Measurements from ENCODE around the gene GINS2.

GINS2 gene

DNA sequence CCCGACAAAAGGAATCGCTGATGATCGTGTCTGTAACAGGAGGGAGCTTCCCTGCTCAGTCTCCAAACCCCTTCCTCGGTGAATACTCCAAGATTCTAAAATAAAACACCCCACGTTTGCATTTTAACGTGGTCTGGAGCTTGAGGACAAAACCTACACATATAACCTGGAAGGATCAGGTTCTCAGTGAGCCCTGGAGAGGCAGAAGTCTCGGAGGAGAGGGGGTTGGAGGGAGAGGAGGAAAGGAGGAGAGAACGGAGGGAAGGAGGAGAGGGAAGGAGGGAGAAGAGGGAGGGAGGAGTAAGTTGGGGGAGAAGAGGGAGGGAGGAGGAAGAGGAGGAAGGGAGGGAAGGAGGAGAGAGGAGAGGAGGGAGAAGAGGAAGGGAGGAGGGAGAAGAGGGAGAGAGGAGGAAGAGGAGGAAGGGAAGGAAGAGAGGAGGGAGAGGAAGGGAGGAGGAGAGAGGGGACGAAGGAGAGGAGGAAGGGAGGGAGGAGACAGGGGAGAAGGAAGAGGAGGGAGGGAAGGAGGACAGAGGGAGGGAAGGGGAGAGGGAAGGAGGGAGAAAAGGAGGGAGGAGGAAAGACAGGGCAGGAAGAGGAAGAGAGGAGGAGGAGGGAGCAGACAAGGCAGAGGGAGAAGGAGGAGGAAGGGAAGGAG lies 27.4 kb upstream of the GINS2 start:
- DNase-seq (ENCODE audit: low read depth in 2 of 2) = no peak

DNA sequence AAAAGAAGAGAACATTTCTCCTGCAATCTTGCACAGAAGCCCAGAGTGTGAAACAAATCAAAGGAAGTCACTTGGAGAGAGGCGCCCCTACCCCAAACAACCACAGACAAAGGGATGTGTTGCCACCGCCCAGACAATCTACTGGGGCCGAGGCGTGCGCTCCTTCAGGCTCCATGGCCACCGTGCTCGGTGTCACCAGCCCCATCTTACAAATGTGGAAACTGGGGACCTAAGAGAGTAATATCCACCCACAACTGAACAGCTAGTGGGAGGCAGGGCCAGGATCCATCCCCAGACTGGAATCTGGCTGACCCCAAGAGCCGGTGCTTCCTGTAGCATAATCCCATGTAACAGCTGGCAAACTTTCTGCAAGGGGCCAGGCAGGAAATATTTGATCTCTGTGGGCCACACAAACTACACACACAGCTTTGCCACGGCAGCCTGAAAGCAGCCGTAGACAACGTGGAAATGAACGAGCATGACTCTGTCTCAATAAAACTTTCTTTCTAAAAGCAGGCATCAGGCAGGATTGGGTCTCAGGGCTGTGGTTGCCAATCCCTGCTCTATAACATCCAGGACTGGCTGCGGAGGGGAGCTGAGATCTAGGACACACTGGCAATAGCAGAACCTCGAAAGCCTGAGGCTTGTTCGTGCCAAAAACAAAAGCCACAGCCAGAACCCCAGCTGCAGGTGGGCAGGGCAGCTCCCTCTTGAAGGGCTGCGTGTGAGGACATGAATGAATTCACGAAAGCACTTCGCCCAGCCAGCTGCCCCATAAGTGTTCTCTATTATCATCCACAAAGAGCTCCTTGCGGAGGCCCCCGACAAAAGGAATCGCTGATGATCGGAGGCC lies 26.6 kb upstream of the GINS2 start:
- DNase-seq (ENCODE audit: low read depth in 2 of 2) = no peak

DNA sequence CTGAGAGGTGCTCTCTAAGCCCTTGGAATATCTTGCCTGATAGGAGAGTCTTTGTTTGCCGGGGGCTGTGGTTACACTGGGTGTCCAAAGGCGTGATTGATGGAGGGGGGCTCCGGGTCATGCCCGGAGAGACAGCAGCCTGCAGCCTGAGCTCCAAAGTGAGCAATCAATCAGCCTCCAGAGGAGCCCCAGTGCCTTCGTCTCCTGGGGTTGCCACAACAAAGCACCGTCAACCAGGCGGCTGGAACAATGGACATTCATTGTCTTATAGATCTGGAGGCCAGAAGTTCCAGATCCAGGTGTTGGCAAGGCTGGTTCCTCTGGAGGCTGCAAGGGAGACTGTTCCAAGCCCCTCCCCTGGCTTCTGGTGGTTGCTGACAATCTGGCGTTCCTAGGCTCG lies 24.0 kb upstream of the GINS2 start:
- DNase-seq (ENCODE audit: low read depth in 2 of 2) = no peak

DNA sequence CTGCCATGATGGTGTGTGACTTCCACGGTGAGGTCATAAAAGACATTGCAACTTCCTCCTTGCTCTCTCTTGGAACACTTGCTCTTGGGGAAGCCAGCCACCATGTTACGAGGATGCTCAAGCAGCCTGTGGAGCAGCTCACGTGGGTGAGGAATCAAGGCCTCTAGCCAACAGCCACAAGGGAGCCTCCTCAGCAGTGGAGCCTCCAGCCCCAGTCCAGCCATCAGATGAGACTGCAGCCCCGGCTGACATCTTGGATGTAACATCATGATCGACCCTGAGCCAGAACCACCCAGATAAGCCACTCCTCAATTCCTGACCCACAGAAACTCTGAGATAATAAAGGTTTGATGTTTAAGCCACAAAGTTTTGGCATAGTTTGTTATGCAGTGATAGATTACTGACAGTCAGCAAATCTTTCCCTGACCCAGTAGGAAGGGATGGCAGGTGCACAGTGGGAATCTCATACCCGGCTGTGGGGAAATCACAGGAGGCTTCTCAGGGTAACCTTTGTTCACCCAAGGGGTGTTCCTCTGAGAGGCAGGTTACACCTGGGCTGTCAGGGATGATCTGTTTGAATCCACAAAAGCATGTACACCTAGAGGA lies 23.3 kb upstream of the GINS2 start:
- DNase-seq (ENCODE audit: low read depth in 2 of 2) = no peak

DNA sequence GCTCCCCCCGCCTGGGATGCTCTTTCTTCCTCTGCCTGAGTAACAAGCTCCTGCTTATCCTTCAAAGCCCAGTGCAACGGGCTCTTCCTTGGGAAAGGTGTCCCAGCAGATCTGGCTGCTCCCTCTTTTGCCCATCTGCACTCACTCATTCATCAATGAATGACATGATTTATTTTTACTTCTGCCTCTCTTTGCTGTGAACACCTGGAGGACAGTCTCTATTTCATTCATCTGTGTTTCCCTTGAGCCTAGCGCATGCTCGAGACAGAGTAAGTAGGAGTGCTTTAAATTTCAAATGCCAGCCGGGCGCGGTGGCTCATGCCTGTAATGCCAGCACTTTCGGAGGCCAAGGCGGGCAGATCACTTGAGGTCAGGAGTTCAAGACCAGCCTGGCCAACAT lies 22.0 kb upstream of the GINS2 start:
- no peak for DNase-seq (ENCODE audit: low read depth in 2 of 2)

DNA sequence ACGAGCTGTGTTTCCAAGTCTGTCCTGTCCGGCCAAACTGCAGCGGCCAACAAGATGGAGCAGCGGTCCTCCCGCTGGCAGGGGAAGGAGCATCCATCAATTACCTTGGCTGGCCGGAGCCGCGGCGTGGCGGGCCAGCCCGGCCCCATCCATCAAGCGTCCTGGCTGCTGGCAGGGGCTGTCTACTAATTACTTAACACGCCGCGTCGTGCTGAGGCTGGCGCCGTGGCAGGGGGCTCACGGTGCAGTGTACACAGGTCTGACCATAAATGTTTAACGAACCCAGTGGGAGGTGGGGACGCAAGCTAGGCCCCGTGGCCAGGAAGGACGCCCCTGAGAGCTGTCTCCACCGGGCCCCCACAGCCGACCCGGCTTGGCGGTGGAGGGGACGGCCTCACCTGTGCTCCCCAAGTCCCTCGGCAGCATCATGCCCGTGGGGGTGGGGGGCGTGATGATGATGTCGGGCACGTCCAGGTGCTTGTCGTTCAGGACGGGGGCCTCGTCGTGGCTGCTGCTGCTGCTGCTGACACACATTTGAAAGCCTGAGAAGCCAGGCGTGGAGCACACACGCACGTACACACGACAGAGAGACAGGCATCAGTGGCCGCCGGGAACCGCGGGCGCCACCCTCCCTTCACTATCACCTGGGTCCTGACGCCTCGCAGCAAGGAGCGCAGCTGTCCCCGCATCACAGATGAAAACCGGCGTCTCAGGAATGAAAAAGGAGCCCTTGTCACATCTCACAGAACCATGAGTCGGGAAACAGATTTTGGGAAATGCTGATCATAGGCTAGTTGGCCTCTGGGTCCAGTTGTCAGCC lies 21.2 kb upstream of the GINS2 start:
- no peak for DNase-seq (ENCODE audit: low read depth in 2 of 2)

DNA sequence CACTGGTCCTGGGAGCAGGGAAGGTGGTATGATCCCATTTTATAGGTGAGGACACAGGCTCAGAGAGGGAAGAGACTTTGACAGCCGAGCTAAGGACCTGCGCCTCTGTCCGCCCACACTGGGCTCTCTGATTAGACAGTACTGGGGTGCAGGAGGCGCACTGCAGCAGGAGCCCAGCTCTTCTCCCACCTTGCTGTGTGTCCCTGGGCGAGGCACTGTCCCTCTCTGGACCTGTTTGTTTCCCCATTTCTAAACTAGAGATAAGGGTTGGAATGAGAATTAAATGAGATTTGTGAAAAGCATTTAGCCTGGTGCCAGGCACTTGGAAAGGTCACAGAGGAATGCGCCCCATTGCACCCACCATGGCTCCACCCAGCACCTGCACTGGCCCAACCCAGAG lies 19.6 kb upstream of the GINS2 start:
- DNase-seq (ENCODE audit: low read depth in 2 of 2) = no peak

DNA sequence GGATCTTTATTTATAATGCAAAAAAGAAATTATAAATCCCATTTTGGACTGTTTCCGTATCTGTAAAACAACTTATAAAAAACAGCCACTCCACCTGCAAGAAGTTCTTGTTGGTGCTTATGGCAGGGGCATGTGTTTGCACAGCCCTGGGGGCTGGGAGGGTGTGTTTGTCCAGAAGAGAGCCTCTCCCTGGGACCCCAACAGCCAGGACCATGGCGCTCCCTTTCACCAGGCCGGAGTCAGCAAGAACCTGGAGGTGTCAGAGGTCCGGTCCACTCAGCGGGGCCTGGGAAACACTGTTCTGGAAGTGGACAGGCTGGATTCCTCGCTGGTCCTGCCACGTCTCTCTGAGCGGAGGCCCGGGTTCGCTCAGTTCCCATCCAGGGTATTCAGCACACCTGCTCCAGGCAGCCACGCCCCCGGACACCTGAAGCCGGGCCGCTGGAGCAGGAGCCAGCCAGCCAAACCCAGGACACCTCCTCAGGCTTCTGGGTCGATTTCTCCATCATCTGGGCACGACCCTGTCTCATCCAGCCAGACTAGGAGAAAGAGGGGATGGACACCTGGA lies 18.9 kb upstream of the GINS2 start:
- DNase-seq (ENCODE audit: low read depth in 2 of 2) = no peak

DNA sequence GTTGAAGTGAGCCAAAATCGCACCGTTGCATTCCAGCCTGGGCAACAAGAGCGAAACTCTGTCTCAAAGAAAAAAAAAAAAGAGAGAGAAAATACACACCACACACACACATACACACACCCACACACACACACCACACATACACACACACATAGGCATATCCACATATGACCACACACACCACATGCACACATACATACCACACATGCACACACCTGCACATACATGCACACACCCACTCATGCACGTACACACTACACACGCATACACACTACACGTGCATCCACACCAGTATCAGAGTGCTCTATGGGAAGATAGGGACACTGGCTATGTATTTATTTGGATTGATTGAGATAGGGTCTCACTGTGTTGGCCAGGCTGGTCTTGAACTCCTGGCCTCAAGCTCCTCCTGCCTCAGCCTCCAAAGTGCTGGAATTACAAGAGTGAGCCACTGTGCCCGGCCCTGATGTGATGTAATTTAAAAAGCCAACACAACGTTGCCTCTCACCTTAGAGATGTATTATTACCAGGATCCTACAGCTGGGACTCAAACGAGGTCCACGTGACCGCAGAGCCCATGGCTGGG lies 17.8 kb upstream of the GINS2 start:
- DNase-seq (ENCODE audit: low read depth in 2 of 2) = no peak

DNA sequence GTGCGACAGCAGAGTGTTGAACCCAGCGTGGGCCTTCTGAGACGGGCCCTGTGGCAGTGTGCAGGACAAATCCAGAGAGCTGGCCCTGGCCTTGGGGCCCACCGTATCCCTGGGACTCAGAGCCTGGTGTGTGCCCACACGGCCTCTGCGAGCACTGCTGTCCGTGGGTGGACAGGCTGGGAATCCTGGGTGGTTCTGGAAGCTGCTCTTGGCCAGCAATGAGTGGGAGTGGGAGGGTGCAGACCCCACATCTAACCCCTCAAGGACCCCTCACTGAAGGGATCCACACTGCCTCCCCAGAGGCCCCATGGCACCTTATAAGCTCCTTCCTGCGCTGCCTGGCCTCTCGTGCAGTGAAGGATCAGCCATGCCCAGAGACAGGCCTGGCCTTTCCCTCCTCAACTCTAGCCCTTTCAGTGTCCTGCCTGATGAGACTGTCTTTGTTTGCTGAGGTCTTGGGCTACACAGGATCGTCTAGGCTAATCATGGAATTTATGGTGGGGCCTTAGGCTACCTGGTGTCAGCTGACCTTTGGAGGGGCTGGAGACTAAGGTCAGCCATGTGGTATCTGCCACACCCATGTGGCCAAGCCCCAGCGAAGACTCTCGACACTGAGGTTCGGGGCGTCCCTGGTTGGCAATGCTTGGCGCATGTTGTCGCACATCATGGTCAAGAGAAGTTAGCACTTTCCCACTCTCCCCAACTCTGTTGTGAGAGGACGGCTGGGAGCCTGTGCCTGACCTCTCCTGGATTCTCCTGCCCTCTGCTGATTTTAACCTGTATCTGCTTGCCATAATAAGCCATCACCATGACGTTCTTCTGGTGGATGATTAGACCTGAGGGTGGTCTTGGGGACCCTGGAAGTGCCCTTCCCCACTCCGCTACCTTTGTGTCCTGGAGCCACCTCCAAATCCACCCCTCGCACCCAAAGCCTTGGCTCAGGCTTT lies 16.4 kb upstream of the GINS2 start:
- DNase-seq (ENCODE audit: low read depth in 2 of 2) = no peak

DNA sequence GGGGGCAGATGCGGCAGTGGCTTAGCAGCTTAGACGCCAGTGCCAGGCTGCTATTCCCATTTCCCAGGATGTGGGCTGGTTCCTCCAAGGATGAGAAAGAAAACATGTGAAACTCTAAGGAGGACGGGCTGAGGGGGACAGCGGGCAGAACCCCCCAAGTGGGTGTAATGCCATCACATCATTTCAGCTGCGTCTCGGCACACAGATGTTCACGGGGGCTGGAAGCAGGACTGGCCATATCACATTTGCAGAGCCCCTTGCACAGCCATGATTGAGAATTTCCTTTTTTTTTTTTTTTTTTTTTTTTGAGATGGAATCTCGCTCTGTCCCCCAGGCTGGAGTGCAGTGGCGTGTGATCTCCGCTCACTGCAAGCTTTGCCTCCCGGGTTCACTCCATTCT lies 15.3 kb upstream of the GINS2 start:
- DNase-seq (ENCODE audit: low read depth in 2 of 2) = no peak

DNA sequence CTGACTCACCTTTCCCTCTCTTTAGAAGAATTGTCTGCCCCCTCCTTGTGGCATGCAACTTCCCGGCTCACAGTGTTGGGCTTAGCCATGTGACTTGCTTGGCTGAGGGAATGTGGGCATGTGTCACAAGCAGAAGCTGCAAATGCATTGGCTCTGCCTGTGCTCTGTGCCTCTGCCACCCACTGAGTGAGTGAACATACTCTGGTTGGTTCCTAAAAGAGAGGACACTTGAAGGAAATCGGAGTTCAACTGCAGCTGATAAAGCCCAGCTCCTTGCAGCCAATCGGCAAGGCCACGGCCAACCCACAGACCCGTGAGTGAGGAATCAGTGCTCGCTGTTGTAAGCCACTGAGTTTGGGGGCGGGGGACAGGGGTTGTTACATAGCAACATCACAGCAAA lies 10.9 kb upstream of the GINS2 start:
- DNase-seq (ENCODE audit: low read depth in 2 of 2) = no peak

DNA sequence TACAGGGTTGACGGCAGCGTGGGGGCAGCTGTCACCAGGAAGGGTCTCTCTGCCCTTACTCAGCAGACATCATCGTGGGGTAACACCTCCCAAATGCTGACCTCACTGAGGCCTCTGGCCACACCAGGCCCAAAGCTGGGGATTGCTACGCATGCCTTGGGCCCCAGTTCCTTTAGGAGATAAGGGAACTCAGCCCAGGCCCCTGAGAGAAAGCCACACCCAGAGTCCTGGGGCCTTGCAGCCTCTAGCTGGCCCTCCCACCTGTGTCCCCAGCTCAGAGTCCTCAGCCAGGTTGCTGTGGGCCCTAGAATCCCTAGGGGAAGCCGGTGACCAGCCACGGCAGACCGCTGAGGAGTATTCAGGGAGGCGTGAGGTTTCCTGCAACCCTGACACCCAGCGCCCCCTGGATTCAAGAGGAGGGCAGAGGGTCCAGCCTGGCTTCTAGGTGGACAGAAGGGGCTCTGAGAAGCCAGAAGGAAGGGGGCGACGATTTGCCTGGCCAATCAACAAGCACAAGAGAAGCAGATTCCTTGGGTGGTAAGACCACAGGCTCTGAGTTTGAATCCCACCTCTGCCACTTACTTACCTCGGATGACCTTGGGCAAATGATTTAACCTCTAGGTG lies 10.3 kb upstream of the GINS2 start:
- no peak for DNase-seq (ENCODE audit: low read depth in 2 of 2)

DNA sequence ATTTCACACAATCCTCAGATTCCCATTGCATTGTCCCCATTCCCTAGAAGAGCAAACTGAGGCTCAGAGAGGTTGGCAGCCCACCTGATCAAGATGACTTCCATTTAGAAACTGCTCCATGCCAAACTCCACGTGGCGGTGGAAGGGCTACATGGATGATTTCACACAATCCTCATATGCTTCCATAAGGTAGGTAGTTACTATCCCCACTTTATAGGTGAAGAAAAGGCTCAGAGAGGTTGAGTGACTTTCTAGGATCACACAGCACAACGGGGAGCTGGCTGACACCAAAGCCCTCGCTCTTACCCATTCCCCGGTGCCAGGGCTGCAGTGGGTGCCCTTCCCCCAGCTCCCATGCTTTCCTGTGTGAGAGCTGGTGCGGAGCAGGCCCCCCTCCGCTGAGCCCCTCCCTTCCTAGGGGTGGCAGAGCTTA lies 9.7 kb upstream of the GINS2 start:
- no peak for DNase-seq (ENCODE audit: low read depth in 2 of 2)

DNA sequence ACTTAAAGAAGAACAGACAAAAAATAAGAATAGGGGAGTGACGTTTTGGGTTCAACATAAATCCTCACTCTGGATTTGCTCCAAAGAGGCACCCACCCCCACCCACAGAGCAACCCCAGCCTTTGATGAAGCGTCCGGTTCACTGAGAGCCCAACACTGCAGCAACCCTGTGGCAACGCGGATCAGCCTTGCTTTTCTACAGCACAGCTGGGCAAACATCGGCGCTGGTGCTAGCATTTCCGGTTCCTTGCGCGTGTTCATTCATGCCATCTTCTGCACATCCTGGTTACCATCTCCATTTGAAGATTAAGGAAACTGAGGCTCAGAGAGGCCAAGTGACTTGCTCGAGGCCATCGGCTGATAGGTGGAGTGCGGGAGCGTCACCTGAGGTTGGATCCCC lies 8.7 kb upstream of the GINS2 start:
- no peak for DNase-seq (ENCODE audit: low read depth in 2 of 2)

DNA sequence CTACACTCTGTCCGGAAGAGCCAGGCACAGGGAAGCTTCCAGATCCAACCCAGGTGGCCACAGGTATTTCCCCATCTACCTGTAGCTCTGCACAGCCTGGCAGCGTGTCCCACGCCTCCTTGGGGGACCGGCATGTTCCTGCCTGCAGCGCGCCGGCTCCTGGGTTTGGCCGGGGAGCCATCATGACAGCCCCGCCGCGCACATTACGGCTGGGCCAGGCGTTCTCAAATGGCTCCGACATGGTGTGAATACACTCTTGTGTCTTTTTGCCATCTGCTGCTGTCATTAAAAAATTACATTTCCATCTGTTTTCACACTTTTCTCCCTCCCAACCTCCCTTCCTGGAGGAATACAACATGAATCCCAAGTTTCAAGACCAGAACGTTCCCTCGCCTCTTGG lies 8.0 kb upstream of the GINS2 start:
- DNase-seq (ENCODE audit: low read depth in 2 of 2) = no peak

DNA sequence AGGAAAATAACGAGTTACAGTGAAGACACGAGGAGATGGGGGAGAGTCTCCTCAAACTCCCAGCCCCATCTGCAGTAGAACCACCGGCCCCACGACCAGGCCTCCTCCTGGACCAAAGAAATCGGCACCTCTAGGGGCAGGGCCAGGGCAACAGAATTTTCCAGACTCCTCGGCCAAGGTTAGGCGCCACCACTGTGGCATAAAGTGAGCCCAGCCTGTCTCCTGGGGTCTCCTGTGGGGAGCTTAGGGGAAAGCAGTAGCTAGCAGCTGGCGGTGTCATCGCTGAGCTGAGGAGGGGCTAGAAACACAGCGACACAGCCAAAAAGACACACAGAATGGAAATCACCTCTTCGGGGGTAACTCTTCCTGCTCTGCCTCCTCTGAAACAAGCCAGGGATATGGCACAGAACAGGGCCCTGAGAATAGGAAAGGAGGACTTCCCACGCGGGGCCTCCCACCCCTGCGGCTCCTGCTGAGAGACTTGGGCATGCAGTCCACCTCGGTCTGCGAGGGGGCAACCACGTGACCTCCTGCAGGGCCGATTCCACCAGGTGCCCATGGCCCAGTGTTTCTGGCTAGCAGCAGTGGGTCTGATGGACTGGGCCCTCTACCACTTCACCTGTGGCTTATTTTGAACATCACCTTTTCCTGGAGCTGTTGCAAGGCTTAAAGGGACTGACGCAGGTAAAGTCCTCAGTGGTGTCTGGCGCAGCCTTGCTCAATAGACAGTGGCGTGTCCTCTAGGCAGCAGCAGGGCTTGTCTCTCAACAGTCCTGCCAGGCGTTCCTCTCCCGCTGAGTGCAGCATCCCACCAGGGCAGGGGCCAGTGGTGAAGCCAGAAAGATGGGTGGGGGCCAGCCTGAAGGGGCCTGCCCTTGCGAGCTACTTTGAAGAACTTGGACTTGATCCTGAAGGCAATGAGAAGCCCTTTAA lies 6.7 kb upstream of the GINS2 start:
- DNase-seq (ENCODE audit: low read depth in 2 of 2) = no peak

DNA sequence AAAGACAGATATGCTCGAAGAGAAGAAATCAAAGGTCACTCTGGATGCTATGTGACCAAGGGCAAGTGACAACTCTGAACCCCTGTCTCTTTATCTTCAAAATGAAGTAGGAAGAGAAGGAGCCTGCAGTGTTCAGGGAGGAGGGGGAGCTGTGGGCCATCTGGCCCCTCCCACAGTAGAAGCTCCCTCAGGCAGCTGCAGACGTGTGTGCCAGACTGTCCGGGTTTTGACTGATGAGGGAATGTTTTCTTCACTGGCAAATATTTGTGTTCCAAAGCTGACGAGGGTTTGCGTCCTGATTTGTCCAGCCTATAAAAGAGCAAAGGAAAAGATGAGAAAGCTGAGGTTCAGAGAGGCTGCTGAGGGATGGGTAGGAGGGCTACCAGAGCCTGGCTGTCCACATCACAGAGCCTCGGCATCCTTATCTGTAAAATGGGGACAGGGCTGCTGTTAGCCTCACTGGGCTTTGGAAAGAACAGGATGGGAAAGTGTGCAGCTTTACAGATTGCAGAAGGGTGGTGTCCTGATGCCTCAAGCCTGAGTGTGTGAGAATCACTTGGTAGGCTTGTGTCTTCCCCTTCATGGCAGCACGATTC lies 1.8 kb upstream of the GINS2 start:
- no peak for DNase-seq (ENCODE audit: low read depth in 2 of 2)

Data from activated CD4-positive, alpha-beta T cell treated with anti-CD3 and anti-CD28 coated beads for 24 hours (primary cell).